Left ventricle myocardium inferior (tissue), 1 donor: ENCODE results near the gene CLSTN1. TPM values are rescaled to one million over a fixed set of nuclear protein-coding genes. Genes with fewer than 3 reads are reported as not detected.
A peak's percentile ranks its signal among the peaks of the same experiment; 100 is the strongest.

Experiments
- DNase-seq: peaks from one replicate; pipeline ENCODE4 v3.0.0-alpha.2; 2020
- H3K27ac ChIP-seq: fragments of 200-600 bp; replicated peaks from 2 replicates; pipeline ENCODE4 v1.8.0; 2021
- H3K27me3 ChIP-seq: fragments of 200-600 bp; 2 replicates; pipeline ENCODE4 v1.8.0; 2021; ENCODE audit warnings: low read depth
- H3K36me3 ChIP-seq: fragments of 200-600 bp; 2 replicates; pipeline ENCODE4 v1.8.0; 2021
- H3K4me1 ChIP-seq: fragments of 200-600 bp; 2 replicates; pipeline ENCODE4 v1.8.0; 2021
- H3K4me3 ChIP-seq: fragments of 200-600 bp; 2 replicates; pipeline ENCODE4 v1.8.0; 2021; ENCODE audit warnings: mild to moderate bottlenecking, moderate library complexity
- H3K9me3 ChIP-seq: fragments of 200-600 bp; replicated peaks from 2 replicates; pipeline ENCODE4 v1.8.0; 2021
- CTCF ChIP-seq: fragments of 200-600 bp; IDR thresholded peaks from 2 replicates; pipeline ENCODE4 v1.8.0; 2021; ENCODE audit warnings: antibody characterized with exemption, mild to moderate bottlenecking, borderline replicate concordance
- intact Hi-C: fragments of 100-400 bp; cut with micrococcal nuclease; formaldehyde crosslinking; loops from one replicate; pipeline ENCODE4 v1.11.0; 2022
- total RNA-seq: library from RNA; stranded (reverse); fragmentation: NEBNext Ultra II Directional; extraction: Animal tissue kit (Norgen Biotek cat#: 25700); gene quantifications from one replicate; pipeline ENCODE4 v1.2.1, GENCODE V29; 2021
- donor health status: DM: no; HTN: yes; CAD: no; lungs with severe emphysema.

CLSTN1 gene
- total RNA-seq, 1 donor from 2014 or later: 63.5 TPM

GRCh38 chr1:9835758-9836631 lies 12.2 kb upstream of the CLSTN1 start:
- no peaks in the 10 kb centered on the region for H3K36me3 ChIP-seq
- peaks cover 14% of the 10 kb centered on the region for H3K4me1 ChIP-seq
- intact Hi-C loops: no loop called here
- TF ChIP-seq CTCF: no peak
- H3K9me3 ChIP-seq: no peaks in the 10 kb centered on the region
- no peak overlapping the region for H3K27ac ChIP-seq
- H3K27me3 ChIP-seq: no peaks in the 10 kb centered on the region
- peak; percentile 40 for DNase-seq
- H3K4me3 ChIP-seq: peak overlapping the region; percentile 9

- H3K27ac ChIP-seq: no peak overlapping the region
- intact Hi-C loops: no loop called here
Observed at GRCh38 chr1:9835404-9835757, 11.6 kb upstream of the CLSTN1 start.

GRCh38 chr1:9833632-9834031 lies 9.9 kb upstream of the CLSTN1 start:
- H3K4me1 ChIP-seq: peaks cover 14% of the 10 kb centered on the region
- TF ChIP-seq CTCF: no peak
- no peak overlapping the region for H3K27ac ChIP-seq
- H3K4me3 ChIP-seq: no peak overlapping the region
- no peak for DNase-seq
- no peaks in the 10 kb centered on the region for H3K36me3 ChIP-seq
- H3K9me3 ChIP-seq: no peaks in the 10 kb centered on the region
- intact Hi-C loops: no loop called here
- H3K27me3 ChIP-seq: no peaks in the 10 kb centered on the region

More at GRCh38 chr1:9835404-9835757, 11.6 kb upstream of the CLSTN1 start:
- Histone ChIP-seq H3K36me3 (no peaks in the 10 kb centered on the region), H3K4me3 (peak overlapping the region; percentile 9), H3K9me3 (no peaks in the 10 kb centered on the region), H3K4me1 (peaks cover 14% of the 10 kb centered on the region), H3K27me3 (no peaks in the 10 kb centered on the region)
- TF ChIP-seq CTCF: no peak
- no peak for DNase-seq

- intact Hi-C loops: no loop called here
- peaks cover 24% of the 10 kb centered on the region for H3K4me1 ChIP-seq
Observed at GRCh38 chr1:9827558-9828185, 3.9 kb upstream of the CLSTN1 start.

GRCh38 chr1:9826616-9827015 lies 2.9 kb upstream of the CLSTN1 start:
- H3K4me1 ChIP-seq: peaks cover 35% of the 10 kb centered on the region
- no peak overlapping the region for H3K4me3 ChIP-seq
- H3K9me3 ChIP-seq: no peaks in the 10 kb centered on the region
- no peaks in the 10 kb centered on the region for H3K27me3 ChIP-seq
- TF ChIP-seq CTCF: no peak
- no peak for DNase-seq
- H3K27ac ChIP-seq: no peak overlapping the region
- intact Hi-C loops: no loop called here
- no peaks in the 10 kb centered on the region for H3K36me3 ChIP-seq

More at GRCh38 chr1:9827558-9828185, 3.9 kb upstream of the CLSTN1 start:
- Histone ChIP-seq H3K27me3 (no peaks in the 10 kb centered on the region), H3K4me3 (no peak overlapping the region), H3K9me3 (no peaks in the 10 kb centered on the region), H3K36me3 (no peaks in the 10 kb centered on the region), H3K27ac (no peak overlapping the region)
- peak; percentile 11 for TF ChIP-seq CTCF
- DNase-seq: no peak
